Gastrocnemius medialis (tissue), 4 donors: Measurements from ENCODE around the gene ANKRD40. TPM values are rescaled to one million over a fixed set of nuclear protein-coding genes. Genes with fewer than 3 reads are reported as not detected.

Source experiments
- ATAC-seq, 2 donors: fragments of 150-250 bp; one replicate each; pipeline ENCODE4 v1.9.1; 2016
- DNase-seq, 2 donors: peaks; one replicate each; pipeline ENCODE4 v3.0.0-alpha.2; 2019
- H3K27ac ChIP-seq, 4 donors: fragments of 200-600 bp; sonication (generic); 1 replicate in 1 of 4; 2 replicates in 3 of 4; pipeline ENCODE4 v1.5.1; 2016 to 2018; ENCODE audit warnings: mild to moderate bottlenecking in 2 of 4, moderate library complexity in 1 of 4
- H3K27me3 ChIP-seq, 3 donors: fragments of 200-600 bp; sonication (generic) in 2 of 3; 1 replicate in 1 of 3; 2 replicates in 2 of 3; pipeline versions ENCODE4 v1.5.1 to v1.6.0; 2016 to 2019; ENCODE audit warnings: mild to moderate bottlenecking in 1 of 3, moderate library complexity in 1 of 3
- H3K36me3 ChIP-seq, 2 donors: fragments of 200-600 bp; sonication (generic) in 1 of 2; one replicate each; pipeline ENCODE4 v1.5.1; 2017 to 2018
- H3K4me1 ChIP-seq, 2 donors: fragments of 200-600 bp; sonication (generic) in 1 of 2; one replicate each; pipeline ENCODE4 v1.5.1; 2016 to 2017; ENCODE audit warnings: mild to moderate bottlenecking in 2 of 2
- H3K4me3 ChIP-seq, 4 donors: fragments of 200-600 bp; sonication (generic) in 3 of 4; 1 replicate in 1 of 4; 2 replicates in 3 of 4; pipeline ENCODE4 v1.5.1; 2016 to 2019; ENCODE audit warnings: mild to moderate bottlenecking in 2 of 4
- H3K9me3 ChIP-seq, 3 donors: fragments of 200-600 bp; sonication (generic) in 2 of 3; 1 replicate in 1 of 3; 2 replicates in 2 of 3; pipeline ENCODE4 v1.5.1; 2016 to 2019
- POLR2A ChIP-seq, 2 donors: fragments of 450-650 bp; IDR thresholded peaks; one replicate each; pipeline ENCODE4 v1.6.1; 2017; ENCODE audit warnings: antibody characterized with exemption in 2 of 2, mild to moderate bottlenecking in 2 of 2, moderate library complexity in 2 of 2
- in situ Hi-C, 4 donors: fragments of 200-750 bp; cut with MboI; loops; one replicate each; pipeline versions ENCODE4 v1.15.0 to v1.8.0; 2017; ENCODE audit warnings: low sequenced_read_pairs in 4 of 4
- intact Hi-C: fragments of 100-400 bp; cut with DNase I; formaldehyde crosslinking; loops from one replicate; pipeline ENCODE4 v1.15.1; 2023; ENCODE audit warnings: low total_unique reads
- total RNA-seq, 4 donors: library from RNA; depleted of rRNA; stranded (reverse); fragments of >200 nt; gene quantifications; one replicate each; pipeline versions ENCODE4 v1.1.0 to v1.2.3, GENCODE V29; 2016
- TF ChIP-seq, protein P1 (sequence below), 5 experiments: fragments of 450-650 bp in 3 of 5; fragments of 200-600 bp in 2 of 5; sonication (generic) in 2 of 5; IDR thresholded peaks in 4 of 5; conservative IDR thresholded peaks in 1 of 5; 1 replicate in 4 of 5; 2 replicates in 1 of 5; pipeline ENCODE4 v1.5.1; 2016 to 2019; ENCODE audit warnings: antibody characterized with exemption in 5 of 5, mild to moderate bottlenecking in 3 of 5, moderate library complexity in 3 of 5

Gene ANKRD40
- total RNA-seq, 4 donors from 2014 or later = 97.3 to 135 (median 112) TPM

DNA sequence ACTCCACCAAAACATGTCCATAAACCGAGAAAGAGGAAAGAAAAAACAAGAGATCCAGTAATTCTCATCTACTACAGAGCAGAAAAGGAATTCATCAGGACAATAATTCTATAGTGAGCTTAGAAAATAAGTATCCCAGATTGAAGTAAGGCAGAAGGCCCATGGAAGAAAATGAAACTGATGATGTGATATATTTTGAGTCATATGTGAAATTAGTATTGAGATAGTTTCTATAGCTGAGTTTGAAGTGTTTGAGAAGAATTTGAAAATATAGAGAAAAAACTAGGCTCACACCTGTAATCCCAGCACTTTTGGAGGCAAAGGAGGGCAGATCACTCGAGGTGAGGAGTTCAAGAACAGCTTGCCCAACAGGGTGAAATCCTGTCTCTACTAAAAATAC is 31.4 kb upstream of the ANKRD40 start:
- no peak for TF ChIP-seq POLR2A (IDR thresholded peaks at IDR 0.05)
- TF ChIP-seq, protein P1, sequence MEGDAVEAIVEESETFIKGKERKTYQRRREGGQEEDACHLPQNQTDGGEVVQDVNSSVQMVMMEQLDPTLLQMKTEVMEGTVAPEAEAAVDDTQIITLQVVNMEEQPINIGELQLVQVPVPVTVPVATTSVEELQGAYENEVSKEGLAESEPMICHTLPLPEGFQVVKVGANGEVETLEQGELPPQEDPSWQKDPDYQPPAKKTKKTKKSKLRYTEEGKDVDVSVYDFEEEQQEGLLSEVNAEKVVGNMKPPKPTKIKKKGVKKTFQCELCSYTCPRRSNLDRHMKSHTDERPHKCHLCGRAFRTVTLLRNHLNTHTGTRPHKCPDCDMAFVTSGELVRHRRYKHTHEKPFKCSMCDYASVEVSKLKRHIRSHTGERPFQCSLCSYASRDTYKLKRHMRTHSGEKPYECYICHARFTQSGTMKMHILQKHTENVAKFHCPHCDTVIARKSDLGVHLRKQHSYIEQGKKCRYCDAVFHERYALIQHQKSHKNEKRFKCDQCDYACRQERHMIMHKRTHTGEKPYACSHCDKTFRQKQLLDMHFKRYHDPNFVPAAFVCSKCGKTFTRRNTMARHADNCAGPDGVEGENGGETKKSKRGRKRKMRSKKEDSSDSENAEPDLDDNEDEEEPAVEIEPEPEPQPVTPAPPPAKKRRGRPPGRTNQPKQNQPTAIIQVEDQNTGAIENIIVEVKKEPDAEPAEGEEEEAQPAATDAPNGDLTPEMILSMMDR (IDR thresholded peaks at IDR 0.05 in 4 of 5, conservative IDR thresholded peaks at IDR 0.05 in 1 of 5) = no peak
- in situ Hi-C loops (no loop called here), intact Hi-C loops (no loop called here)
- Histone ChIP-seq H3K4me3 (no peak overlapping the region), H3K27ac (no peak overlapping the region), H3K9me3 (no peaks in the 10 kb centered on the region), H3K4me1 (peaks cover 8 to 11% of the 10 kb centered on the region in 2 donors), H3K27me3 (no peaks in the 10 kb centered on the region), H3K36me3 (peaks cover 0 to 57% of the 10 kb centered on the region in 2 donors)
- no peak for DNase-seq
- no peak for ATAC-seq

DNA sequence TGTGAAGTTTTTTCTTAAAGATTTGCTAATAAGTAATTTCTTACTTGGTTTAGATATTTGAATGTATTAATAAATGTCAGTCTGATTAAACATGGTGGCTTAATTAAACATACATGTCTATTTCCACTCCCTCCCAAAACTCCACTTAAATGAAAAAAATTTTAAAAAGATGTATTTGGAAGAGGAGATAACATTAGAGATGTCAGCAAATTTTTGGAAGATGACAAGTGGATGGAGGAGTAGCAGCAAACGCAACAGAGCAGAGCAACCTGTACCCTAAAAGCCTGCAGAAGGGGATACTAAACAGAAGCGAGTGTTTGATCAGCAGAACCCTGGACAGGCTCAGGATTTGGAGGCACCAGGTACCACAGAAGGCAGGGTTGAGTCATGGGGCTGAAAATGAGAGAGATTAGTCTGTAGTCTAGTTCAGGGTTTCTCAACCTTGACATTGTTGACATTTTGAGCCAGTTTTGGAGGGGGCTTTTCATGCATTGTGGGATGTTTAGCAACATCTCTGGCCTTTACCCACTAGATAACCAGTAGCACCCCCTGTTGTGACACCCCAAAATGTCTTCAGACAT is 29.5 kb upstream of the ANKRD40 start:
- Histone ChIP-seq H3K27ac (no peak overlapping the region), H3K36me3 (peaks cover 0 to 38% of the 10 kb centered on the region in 2 donors), H3K9me3 (no peaks in the 10 kb centered on the region), H3K27me3 (no peaks in the 10 kb centered on the region), H3K4me3 (no peak overlapping the region), H3K4me1 (peaks cover 8 to 11% of the 10 kb centered on the region in 2 donors)
- in situ Hi-C loops = no loop called here
- intact Hi-C loops = no loop called here
- TF ChIP-seq, protein P1 (IDR thresholded peaks at IDR 0.05 in 4 of 5, conservative IDR thresholded peaks at IDR 0.05 in 1 of 5) = no peak
- no peak for TF ChIP-seq POLR2A (IDR thresholded peaks at IDR 0.05)
- DNase-seq (no peak), ATAC-seq (no peak)

- ATAC-seq (no peak), DNase-seq (no peak)
- H3K4me3 ChIP-seq = no peak overlapping the region
- in situ Hi-C loops = no loop called here
- peaks cover 0 to 19% of the 10 kb centered on the region in 2 donors for H3K36me3 ChIP-seq
- H3K27ac ChIP-seq = no peak overlapping the region
- TF ChIP-seq POLR2A (IDR thresholded peaks at IDR 0.05) = no peak
- TF ChIP-seq, protein P1 (IDR thresholded peaks at IDR 0.05 in 4 of 5, conservative IDR thresholded peaks at IDR 0.05 in 1 of 5) = no peak
- H3K27me3 ChIP-seq = no peaks in the 10 kb centered on the region
- intact Hi-C loops = no loop called here
- peaks cover 9 to 25% of the 10 kb centered on the region in 2 donors for H3K4me1 ChIP-seq
- no peaks in the 10 kb centered on the region for H3K9me3 ChIP-seq
Measured at GRCh38 chr17:50735287-50735686, 27.6 kb upstream of the ANKRD40 start.

DNA sequence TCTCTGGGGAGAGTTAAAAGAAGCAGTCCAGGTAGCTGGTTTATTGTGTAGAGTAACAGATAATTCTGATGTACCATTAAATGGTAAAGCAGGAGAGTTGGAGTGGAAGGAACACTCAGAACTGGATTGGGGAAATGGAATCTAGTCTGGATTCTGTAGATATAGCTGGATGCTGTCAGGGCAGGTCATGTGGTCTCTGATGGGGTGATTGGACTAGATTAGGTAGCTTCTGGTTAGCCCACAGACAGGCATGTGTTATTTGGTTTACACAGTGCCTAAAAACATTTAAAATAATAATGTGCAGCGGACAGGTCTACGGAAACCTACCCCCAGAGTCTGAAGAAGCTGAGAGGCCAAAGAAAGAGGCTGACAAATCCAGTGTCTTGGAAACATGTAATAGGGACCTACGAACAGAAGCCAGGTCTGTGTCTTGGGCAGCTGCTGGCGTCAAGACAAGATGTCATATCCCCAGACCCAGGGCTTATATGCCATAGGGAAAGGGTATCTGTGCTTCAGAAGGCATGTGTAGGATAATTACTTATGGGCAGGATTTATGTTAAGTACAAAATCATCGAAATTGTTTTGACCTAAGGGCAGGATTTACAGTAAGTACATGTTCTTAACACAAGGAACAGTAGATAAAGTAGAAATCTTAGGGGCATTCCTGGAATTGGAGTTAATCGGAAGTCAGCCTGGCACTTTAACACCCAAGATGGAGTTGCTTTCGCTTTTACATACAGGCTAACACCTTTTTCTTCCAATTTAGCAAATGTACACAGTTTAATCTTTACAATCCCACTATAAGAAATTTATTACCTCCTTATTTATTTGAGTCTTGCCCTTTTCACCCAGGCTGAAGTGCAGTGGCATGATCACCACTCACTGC is 24.1 kb upstream of the ANKRD40 start:
- intact Hi-C loops (no loop called here), in situ Hi-C loops (no loop called here)
- no peak overlapping the region for H3K4me3 ChIP-seq
- H3K4me1 ChIP-seq = peaks cover 32 to 37% of the 10 kb centered on the region in 2 donors
- H3K27me3 ChIP-seq = no peaks in the 10 kb centered on the region
- H3K9me3 ChIP-seq = no peaks in the 10 kb centered on the region
- no peaks in the 10 kb centered on the region for H3K36me3 ChIP-seq
- DNase-seq = no peak
- TF ChIP-seq, protein P1 (IDR thresholded peaks at IDR 0.05 in 4 of 5, conservative IDR thresholded peaks at IDR 0.05 in 1 of 5) = no peak
- TF ChIP-seq POLR2A (IDR thresholded peaks at IDR 0.05) = no peak
- ATAC-seq = peak in 1 of 2 donors; percentile 11
- peak overlapping the region in 3 of 4 donors; percentile 33 to 97 (median 58) for H3K27ac ChIP-seq
